Hepatocyte (in vitro differentiated cells): ENCODE measurements around the gene NRL.

Experiments
- EZH2 ChIP-seq: fragments of 200-600 bp; sonication (generic); IDR thresholded peaks from 2 replicates; pipeline ENCODE4 v1.6.1; 2016; ENCODE audit warnings: antibody characterized with exemption, mild to moderate bottlenecking, borderline replicate concordance
- EZH2phosphoT487 ChIP-seq: fragments of 200-600 bp; sonication (generic); IDR thresholded peaks from one replicate; pipeline ENCODE4 v1.6.1; 2018; ENCODE audit warnings: antibody characterized with exemption, mild to moderate bottlenecking, low read depth, moderate library complexity; ENCODE audit not compliant: unreplicated experiment, severe bottlenecking
- TF ChIP-seq, protein P1 (sequence below): fragments of 200-600 bp; sonication (generic); IDR thresholded peaks from 2 replicates; pipeline ENCODE4 v1.5.1; 2016; ENCODE audit warnings: antibody characterized with exemption, mild to moderate bottlenecking; ENCODE audit not compliant: poor library complexity

DNA sequence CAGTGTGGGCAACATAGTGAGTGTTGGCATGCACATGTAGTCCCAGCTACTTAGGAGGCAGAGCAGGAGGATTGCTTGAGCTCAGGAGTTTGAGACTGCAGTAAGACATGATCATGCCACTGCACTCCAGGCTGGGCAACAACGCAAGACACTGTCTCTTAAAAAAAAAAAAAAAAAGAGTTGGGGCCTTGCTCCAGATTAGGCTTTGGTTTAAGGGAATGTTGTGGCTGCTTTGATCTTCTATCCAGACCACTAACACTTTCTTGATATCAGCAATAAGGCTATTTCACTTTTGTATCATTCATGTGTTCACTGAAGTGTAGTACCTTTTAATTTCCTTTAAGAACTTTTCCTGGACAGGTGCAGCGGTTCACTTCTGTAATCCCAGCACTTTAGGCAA, 12.9 kb upstream of the NRL start:
- TF ChIP-seq, protein P1, sequence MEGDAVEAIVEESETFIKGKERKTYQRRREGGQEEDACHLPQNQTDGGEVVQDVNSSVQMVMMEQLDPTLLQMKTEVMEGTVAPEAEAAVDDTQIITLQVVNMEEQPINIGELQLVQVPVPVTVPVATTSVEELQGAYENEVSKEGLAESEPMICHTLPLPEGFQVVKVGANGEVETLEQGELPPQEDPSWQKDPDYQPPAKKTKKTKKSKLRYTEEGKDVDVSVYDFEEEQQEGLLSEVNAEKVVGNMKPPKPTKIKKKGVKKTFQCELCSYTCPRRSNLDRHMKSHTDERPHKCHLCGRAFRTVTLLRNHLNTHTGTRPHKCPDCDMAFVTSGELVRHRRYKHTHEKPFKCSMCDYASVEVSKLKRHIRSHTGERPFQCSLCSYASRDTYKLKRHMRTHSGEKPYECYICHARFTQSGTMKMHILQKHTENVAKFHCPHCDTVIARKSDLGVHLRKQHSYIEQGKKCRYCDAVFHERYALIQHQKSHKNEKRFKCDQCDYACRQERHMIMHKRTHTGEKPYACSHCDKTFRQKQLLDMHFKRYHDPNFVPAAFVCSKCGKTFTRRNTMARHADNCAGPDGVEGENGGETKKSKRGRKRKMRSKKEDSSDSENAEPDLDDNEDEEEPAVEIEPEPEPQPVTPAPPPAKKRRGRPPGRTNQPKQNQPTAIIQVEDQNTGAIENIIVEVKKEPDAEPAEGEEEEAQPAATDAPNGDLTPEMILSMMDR, result no peak
- no peak for TF ChIP-seq EZH2phosphoT487
- no peak for TF ChIP-seq EZH2
